D341Med (cell line): ENCODE data around the gene PHACTR2.

Experiments
- DNase-seq: peaks from one replicate; pipeline ENCODE4 v3.0.0; 2012; ENCODE audit warnings: low spot score

Gene PHACTR2

GRCh38 chr6:143675382-143675900 is 2.3 kb upstream of the PHACTR2 start:
- no peak for DNase-seq

GRCh38 chr6:143675946-143676345 is 1.8 kb upstream of the PHACTR2 start:
- DNase-seq, result no peak

- no peak for DNase-seq
Observed at GRCh38 chr6:143676437-143677045, 1.2 kb upstream of the PHACTR2 start.

GRCh38 chr6:143677577-143677890 is 231 bp upstream of the PHACTR2 start:
- DNase-seq, result no peak

GRCh38 chr6:143679041-143679440 is 1.3 kb downstream of the PHACTR2 start:
- no peak for DNase-seq

GRCh38 chr6:143680141-143680540 is 2.4 kb downstream of the PHACTR2 start:
- no peak for DNase-seq

- no peak for DNase-seq
Observed at GRCh38 chr6:143682805-143683204, 5.0 kb downstream of the PHACTR2 start.

- DNase-seq, result no peak
Observed at GRCh38 chr6:143684486-143684885, 6.7 kb downstream of the PHACTR2 start.

- DNase-seq, result no peak
Observed at GRCh38 chr6:143685653-143686052, 7.9 kb downstream of the PHACTR2 start.

GRCh38 chr6:143687591-143687990 is 9.8 kb downstream of the PHACTR2 start:
- DNase-seq, result no peak

GRCh38 chr6:143688681-143689080 is 10.9 kb downstream of the PHACTR2 start:
- DNase-seq, result no peak

GRCh38 chr6:143689852-143690251 is 12.1 kb downstream of the PHACTR2 start:
- no peak for DNase-seq

- no peak for DNase-seq
Observed at GRCh38 chr6:143691155-143691554, 13.4 kb downstream of the PHACTR2 start.

- DNase-seq, result no peak
Observed at GRCh38 chr6:143691900-143692636, 14.3 kb downstream of the PHACTR2 start.

GRCh38 chr6:143692696-143693095 is 14.9 kb downstream of the PHACTR2 start:
- no peak for DNase-seq

- no peak for DNase-seq
Observed at GRCh38 chr6:143694013-143694412, 16.2 kb downstream of the PHACTR2 start.

- DNase-seq, result no peak
Observed at GRCh38 chr6:143694560-143694959, 16.8 kb downstream of the PHACTR2 start.

- no peak for DNase-seq
Observed at GRCh38 chr6:143695130-143695968, 17.6 kb downstream of the PHACTR2 start.

- no peak for DNase-seq
Observed at GRCh38 chr6:143695969-143696663, 18.4 kb downstream of the PHACTR2 start.

- no peak for DNase-seq
Observed at GRCh38 chr6:143696664-143697000, 18.9 kb downstream of the PHACTR2 start.

- no peak for DNase-seq
Observed at GRCh38 chr6:143697076-143697800, 19.5 kb downstream of the PHACTR2 start.

- DNase-seq, result no peak
Observed at GRCh38 chr6:143698329-143698728, 20.6 kb downstream of the PHACTR2 start.
